IMR-90 (cell line): ENCODE results near the gene SPAG8. TPM values are rescaled to one million over a fixed set of nuclear protein-coding genes. Genes with fewer than 3 reads are reported as not detected.

Experiments used
- ATAC-seq: fragments of 200-7000 bp; cut with Tn5 transposase; 2 replicates; pipeline ENCODE4 v1.9.1; 2020; ENCODE audit warnings: low read depth, mild to moderate bottlenecking, moderate library complexity
- BruUV-seq: library from RNA; stranded (reverse); fragments of 400-500 nt; replicated peaks from 2 replicates; lab custom pipeline; 2021; lab: Mats Ljungman, UMichigan
- CTCF ChIA-PET: fragments of 300-600 bp; formaldehyde crosslinking; extraction: SDS; loops from one replicate; lab custom pipeline; 2021; ENCODE audit warnings: antibody characterized with exemption; lab: Yijun Ruan, JAX
- POLR2A ChIA-PET: fragments of 300-600 bp; sonication (Branson Sonifier 250); formaldehyde crosslinking; loops from one replicate; lab custom pipeline; 2022; ENCODE audit warnings: antibody characterized with exemption; ENCODE audit not compliant: unreplicated experiment; lab: Charles Lee
- DNase-seq: peaks from one replicate; pipeline ENCODE4 v3.0.0; 2013
- H2AFZ ChIP-seq: replicated peaks from 2 replicates; pipeline ENCODE3; 2013; ENCODE audit warnings: low read length, mild to moderate bottlenecking; ENCODE audit not compliant: poor library complexity
- H2AK5ac ChIP-seq: 2 replicates; pipeline ENCODE4 v1.6.1; 2013; ENCODE audit warnings: low read depth, low read length, inconsistent platforms
- H2AK9ac ChIP-seq: replicated peaks from 2 replicates; pipeline ENCODE3; 2013; ENCODE audit warnings: mild to moderate bottlenecking, low read depth, low read length, moderate library complexity; ENCODE audit not compliant: poor library complexity
- H2BK120ac ChIP-seq: 2 replicates; pipeline ENCODE4 v1.6.1; 2013; ENCODE audit warnings: low read depth, low read length, inconsistent platforms
- H2BK15ac ChIP-seq: 3 replicates; pipeline ENCODE4 v1.6.1; 2013; ENCODE audit warnings: low read depth, low read length, inconsistent platforms
- H2BK20ac ChIP-seq: 2 replicates; pipeline ENCODE4 v1.6.1; 2013; ENCODE audit warnings: low read depth, mild to moderate bottlenecking, inconsistent platforms, low read length, moderate library complexity
- H2BK5ac ChIP-seq: 2 replicates; pipeline ENCODE4 v1.6.1; 2013; ENCODE audit warnings: mild to moderate bottlenecking, low read depth, low read length, inconsistent platforms; ENCODE audit not compliant: poor library complexity, severe bottlenecking
- H3K14ac ChIP-seq: replicated peaks from 2 replicates; pipeline ENCODE4 v1.6.1; 2013; ENCODE audit warnings: low read depth, low read length, inconsistent platforms
- H3K18ac ChIP-seq: 2 replicates; pipeline ENCODE4 v1.6.1; 2013; ENCODE audit warnings: low read depth, low read length, control low read depth
- H3K23ac ChIP-seq: 2 replicates; pipeline ENCODE4 v1.6.1; 2013; ENCODE audit warnings: low read depth, low read length, inconsistent platforms
- H3K27ac ChIP-seq: 2 replicates; pipeline ENCODE4 v1.5.1; 2013; ENCODE audit warnings: mild to moderate bottlenecking, control low read depth, low read length; ENCODE audit not compliant: insufficient read depth
- H3K27me3 ChIP-seq: 2 replicates; pipeline ENCODE4 v1.6.1; 2013; ENCODE audit warnings: low read length; ENCODE audit not compliant: control insufficient read depth, insufficient read depth
- H3K36me3 ChIP-seq: 2 replicates; pipeline ENCODE4 v1.6.1; 2013; ENCODE audit warnings: low read length, mixed read lengths; ENCODE audit not compliant: control insufficient read depth, insufficient read depth
- H3K4ac ChIP-seq: 2 replicates; pipeline ENCODE4 v1.6.1; 2013; ENCODE audit warnings: low read depth, low read length, inconsistent platforms
- H3K4me1 ChIP-seq: 2 replicates; pipeline ENCODE4 v1.6.1; 2013; ENCODE audit warnings: low read length, mixed read lengths; ENCODE audit not compliant: control insufficient read depth, insufficient read depth
- H3K4me2 ChIP-seq: 2 replicates; pipeline ENCODE4 v1.6.1; 2013; ENCODE audit warnings: low read depth, mild to moderate bottlenecking, control low read depth, low read length, moderate library complexity
- H3K4me3 ChIP-seq: 2 replicates; pipeline ENCODE4 v1.5.1; 2013; ENCODE audit warnings: low read depth, mild to moderate bottlenecking, control low read depth, low read length, moderate library complexity; ENCODE audit not compliant: insufficient read depth
- H3K56ac ChIP-seq: 2 replicates; pipeline ENCODE4 v1.6.1; 2013; ENCODE audit warnings: low read length, inconsistent platforms; ENCODE audit not compliant: insufficient read depth; ENCODE audit errors: extremely low read depth
- H3K79me1 ChIP-seq, 2 experiments: 2 replicates each; pipeline ENCODE4 v1.6.1; 2013; ENCODE audit warnings: low read length in 2 of 2, inconsistent platforms in 1 of 2, low read depth in 1 of 2
- H3K9ac ChIP-seq: 2 replicates; pipeline ENCODE4 v1.6.1; 2013; ENCODE audit warnings: low read depth, low read length, control low read depth
- H3K9me1 ChIP-seq: 2 replicates; pipeline ENCODE4 v1.6.1; 2013; ENCODE audit warnings: low read length, inconsistent platforms; ENCODE audit not compliant: insufficient read depth
- H3K9me3 ChIP-seq: 2 replicates; pipeline ENCODE4 v1.6.1; 2013; ENCODE audit warnings: low read length; ENCODE audit not compliant: control insufficient read depth, insufficient read depth
- H4K20me1 ChIP-seq: 2 replicates; pipeline ENCODE4 v1.6.1; 2013; ENCODE audit warnings: low read length, inconsistent platforms; ENCODE audit not compliant: insufficient read depth
- H4K5ac ChIP-seq: 2 replicates; pipeline ENCODE4 v1.6.1; 2013; ENCODE audit warnings: mild to moderate bottlenecking, low read depth, low read length, control low read depth
- H4K8ac ChIP-seq, 2 experiments: 2 replicates each; pipeline ENCODE4 v1.6.1; 2013; ENCODE audit warnings: low read depth in 2 of 2, low read length in 2 of 2, control low read depth in 1 of 2, inconsistent platforms in 1 of 2
- H4K91ac ChIP-seq: 2 replicates; pipeline ENCODE4 v1.6.1; 2013; ENCODE audit warnings: low read depth, low read length, inconsistent platforms; ENCODE audit not compliant: insufficient read depth
- MXI1 ChIP-seq: IDR thresholded peaks from 2 replicates; pipeline ENCODE4 v1.6.1; 2012; ENCODE audit warnings: low read depth, mild to moderate bottlenecking, low read length, moderate library complexity, borderline replicate concordance
- POLR2A ChIP-seq: IDR thresholded peaks from 2 replicates; pipeline ENCODE4 v1.6.1; 2012; ENCODE audit warnings: mild to moderate bottlenecking, low read depth, low read length
- WGBS, 2 experiments: methylation state at CpG; one replicate each; pipeline versions ENCODE4 v1.1.5 to v1.1.7; 2013; ENCODE audit warnings: missing lambda C conversion rate in 2 of 2; ENCODE audit not compliant: insufficient read length in 1 of 2; ENCODE audit errors: extremely low coverage in 2 of 2; 5-methylcytosine and 5-hydroxymethylcytosine counted together
- dilution Hi-C: fragments of 300-500 bp; cut with HindIII; formaldehyde crosslinking; loops from one replicate; pipeline ENCODE4 v1.14.3; 2018; ENCODE audit warnings: low sequenced_read_pairs; ENCODE audit not compliant: unreplicated experiment
- in situ Hi-C: fragments of 300-500 bp; cut with MboI; formaldehyde crosslinking; loops from 3 replicates; pipeline ENCODE4 v1.14.3; 2019; ENCODE audit warnings: low sequenced_read_pairs, inconsistent platforms, mixed read lengths
- intact Hi-C: fragments of 100-400 bp; cut with micrococcal nuclease; formaldehyde crosslinking; loops from 2 replicates; pipeline ENCODE4 v1.10.0; 2022
- polyA plus RNA-seq, 3 experiments: library from polyadenylated mRNA; depleted of rRNA; stranded (reverse); fragments of >200 nt; gene quantifications; 2 replicates each; pipeline ENCODE4 v1.2.3, GENCODE V29; 2012; ENCODE audit warnings: low replicate concordance in 1 of 3
- total RNA-seq: library from RNA; depleted of rRNA; stranded (reverse); fragments of >200 nt; gene quantifications from 2 replicates; pipeline ENCODE4 v1.2.3, GENCODE V29; 2012

The SPAG8 gene
- total and polyA plus RNA-seq, 2 of the 4 experiments (the other 2 are of a cell fraction), result 0.72 to 0.84 TPM

DNA sequence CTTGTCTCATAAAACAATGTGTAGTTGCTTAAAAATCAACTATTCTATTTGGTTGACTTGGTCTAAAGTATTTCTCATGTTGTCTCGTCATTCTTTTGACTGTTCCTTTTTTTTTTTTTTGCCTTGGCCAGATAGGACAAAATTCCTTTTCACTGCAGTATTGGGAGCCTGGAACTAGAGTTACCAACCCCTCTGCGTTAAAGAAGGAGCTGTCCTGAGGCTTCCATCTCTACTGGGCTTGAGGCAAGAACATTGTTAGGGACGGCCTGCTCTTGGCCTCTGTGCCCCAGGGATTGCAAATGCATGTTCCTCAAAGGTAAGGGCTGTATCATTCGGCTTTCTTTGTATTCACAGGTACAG lies 22.1 kb downstream of the SPAG8 start:
- TF ChIP-seq POLR2A (no peak), MXI1 (no peak)
- Histone ChIP-seq H2BK5ac (no peak overlapping the region), H3K4me2 (no peak overlapping the region), H4K20me1 (no peaks in the 10 kb centered on the region), H2BK15ac (no peak overlapping the region), H2AFZ (peak overlapping the region; percentile 93), H3K36me3 (no peaks in the 10 kb centered on the region), H3K9me3 (no peaks in the 10 kb centered on the region), H4K91ac (no peak overlapping the region), H3K4me1 (peaks cover 27% of the 10 kb centered on the region), H3K9ac (no peak overlapping the region), H4K5ac (no peak overlapping the region), H2AK9ac (no peak overlapping the region), H3K4ac (no peak overlapping the region), H3K79me1 (peaks cover 21 to 34% of the 10 kb centered on the region in 2 experiments), H3K27ac (no peak overlapping the region), H4K8ac (no peak overlapping the region), H3K14ac (no peak overlapping the region), H2AK5ac (no peak overlapping the region), H2BK20ac (no peak overlapping the region), H3K56ac (no peak overlapping the region), H3K4me3 (no peak overlapping the region), H3K18ac (no peak overlapping the region), H2BK120ac (no peak overlapping the region), H3K27me3 (peaks cover 10% of the 10 kb centered on the region), H3K9me1 (peaks cover 24% of the 10 kb centered on the region), H3K23ac (no peak overlapping the region)
- BruUV-seq, result no TSS peak
- dilution Hi-C loops (no loop called here), in situ Hi-C loops (no loop called here), intact Hi-C loops (loop anchor here (1.0 to 2.0 kb wide), 5 partner anchors 23 to 155 kb away; partner anchors contain the start of gene SPAG8)
- no CpG with 5 or more reads among the region's 4 CpGs for WGBS, 2 experiments
- POLR2A ChIA-PET, result interaction anchor here (0.8 kb wide), 1 partner anchor 92 kb away, joined by 3 read pairs; no protein-coding TSS in a partner anchor
- no peak for DNase-seq
- no peak for ATAC-seq
- CTCF ChIA-PET, result interaction anchor here (0.6 to 2.1 kb wide), 23 partner anchors 13 to 240 kb away, joined by 3 to 25 read pairs (median 3); partner anchors contain the start of genes OR13J1 and SPAG8
